Gastrocnemius medialis (tissue), 4 donors: ENCODE data around the gene LRRC27.

ENCODE experiments used
- CTCF ChIP-seq, 5 experiments: fragments of 450-650 bp in 3 of 5; fragments of 200-600 bp in 2 of 5; sonication (generic) in 2 of 5; IDR thresholded peaks in 4 of 5; conservative IDR thresholded peaks in 1 of 5; 1 replicate in 4 of 5; 2 replicates in 1 of 5; pipeline ENCODE4 v1.5.1; 2016 to 2019; ENCODE audit warnings: antibody characterized with exemption in 5 of 5, mild to moderate bottlenecking in 3 of 5, moderate library complexity in 3 of 5
- POLR2A ChIP-seq, 2 donors: fragments of 450-650 bp; IDR thresholded peaks; one replicate each; pipeline ENCODE4 v1.6.1; 2017; ENCODE audit warnings: antibody characterized with exemption in 2 of 2, mild to moderate bottlenecking in 2 of 2, moderate library complexity in 2 of 2

- no peak for TF ChIP-seq CTCF (IDR thresholded peaks at IDR 0.05 in 4 of 5, conservative IDR thresholded peaks at IDR 0.05 in 1 of 5)
- no peak for TF ChIP-seq POLR2A (IDR thresholded peaks at IDR 0.05)
Measured at GRCh38 chr10:132365102-132365501, 33.1 kb downstream of the LRRC27 start.
